NT2/D1 (cell line): Measurements from ENCODE around the gene ST8SIA6.

ENCODE experiments used
- DNase-seq: peaks from one replicate; pipeline ENCODE4 v3.0.0-alpha.2; 2011; ENCODE audit warnings: low read depth, low spot score
- H3K27me3 ChIP-seq: 2 replicates; pipeline ENCODE4 v1.6.0; 2011; ENCODE audit warnings: mild to moderate bottlenecking; ENCODE audit not compliant: insufficient read length, insufficient read depth
- H3K36me3 ChIP-seq: 2 replicates; pipeline ENCODE4 v1.6.1; 2011; ENCODE audit warnings: mild to moderate bottlenecking, low read length, mixed read lengths; ENCODE audit not compliant: insufficient read depth, insufficient read length
- H3K4me1 ChIP-seq: 2 replicates; pipeline ENCODE4 v1.5.1; 2011; ENCODE audit not compliant: insufficient read depth, insufficient read length
- H3K4me3 ChIP-seq: 2 replicates; pipeline ENCODE4 v1.5.1; 2011; ENCODE audit warnings: low read depth; ENCODE audit not compliant: insufficient read length
- H3K9ac ChIP-seq: 2 replicates; pipeline ENCODE4 v1.6.0; 2011; ENCODE audit warnings: low read depth; ENCODE audit not compliant: insufficient read length
- H3K9me3 ChIP-seq: 2 replicates; pipeline ENCODE4 v1.5.1; 2011; ENCODE audit warnings: mild to moderate bottlenecking, low read length; ENCODE audit not compliant: insufficient read depth
- SUZ12 ChIP-seq: IDR thresholded peaks from 2 replicates; pipeline ENCODE4 v1.6.1; 2011; ENCODE audit not compliant: insufficient read length, insufficient read depth; ENCODE audit errors: extremely low read depth
- YY1 ChIP-seq: IDR thresholded peaks from 2 replicates; pipeline ENCODE4 v1.6.1; 2011; ENCODE audit not compliant: insufficient read length, insufficient read depth
- ZNF274 ChIP-seq: IDR thresholded peaks from 2 replicates; pipeline ENCODE4 v1.6.1; 2011; ENCODE audit warnings: mild to moderate bottlenecking, low read depth, low read length

ST8SIA6 gene

DNA sequence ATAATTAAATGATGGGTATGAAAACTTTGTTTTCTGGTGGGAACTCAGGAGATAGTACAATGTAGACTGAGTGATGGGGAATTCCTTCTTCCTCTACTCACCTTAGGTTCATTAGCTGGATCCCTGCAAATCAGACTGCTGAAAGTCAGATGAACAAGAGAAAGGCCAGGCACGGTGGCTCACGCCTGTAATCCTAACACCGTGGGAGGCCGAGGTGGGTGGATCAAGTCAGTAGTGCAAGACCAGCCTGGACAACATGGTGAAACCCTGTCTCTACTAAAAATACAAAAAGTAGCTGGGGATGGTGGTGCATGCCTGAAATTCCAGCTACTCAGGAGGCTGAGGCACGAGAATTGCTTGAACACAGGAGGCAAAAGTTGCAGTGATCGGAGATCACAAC is 28.7 kb upstream of the ST8SIA6 start:
- no peak for DNase-seq
- H3K4me1 ChIP-seq: no peaks in the 10 kb centered on the region
- TF ChIP-seq SUZ12: no peak
- TF ChIP-seq ZNF274: no peak
- no peak for TF ChIP-seq YY1
- peaks cover 11% of the 10 kb centered on the region; the same call in 1 of the 2 replicates for H3K9me3 ChIP-seq
- no peaks in the 10 kb centered on the region for H3K27me3 ChIP-seq
- no peak overlapping the region for H3K4me3 ChIP-seq
- no peak overlapping the region for H3K9ac ChIP-seq
- H3K36me3 ChIP-seq: no peaks in the 10 kb centered on the region

GRCh38 chr10:17479822-17480221 is 25.4 kb upstream of the ST8SIA6 start:
- no peak for TF ChIP-seq ZNF274
- no peak for TF ChIP-seq YY1
- TF ChIP-seq SUZ12: no peak
- Histone ChIP-seq H3K36me3 (no peaks in the 10 kb centered on the region), H3K27me3 (no peaks in the 10 kb centered on the region), H3K4me3 (no peak overlapping the region), H3K4me1 (no peaks in the 10 kb centered on the region), H3K9ac (no peak overlapping the region), H3K9me3 (peaks cover 11% of the 10 kb centered on the region; the same call in 1 of the 2 replicates)
- DNase-seq: no peak

DNA sequence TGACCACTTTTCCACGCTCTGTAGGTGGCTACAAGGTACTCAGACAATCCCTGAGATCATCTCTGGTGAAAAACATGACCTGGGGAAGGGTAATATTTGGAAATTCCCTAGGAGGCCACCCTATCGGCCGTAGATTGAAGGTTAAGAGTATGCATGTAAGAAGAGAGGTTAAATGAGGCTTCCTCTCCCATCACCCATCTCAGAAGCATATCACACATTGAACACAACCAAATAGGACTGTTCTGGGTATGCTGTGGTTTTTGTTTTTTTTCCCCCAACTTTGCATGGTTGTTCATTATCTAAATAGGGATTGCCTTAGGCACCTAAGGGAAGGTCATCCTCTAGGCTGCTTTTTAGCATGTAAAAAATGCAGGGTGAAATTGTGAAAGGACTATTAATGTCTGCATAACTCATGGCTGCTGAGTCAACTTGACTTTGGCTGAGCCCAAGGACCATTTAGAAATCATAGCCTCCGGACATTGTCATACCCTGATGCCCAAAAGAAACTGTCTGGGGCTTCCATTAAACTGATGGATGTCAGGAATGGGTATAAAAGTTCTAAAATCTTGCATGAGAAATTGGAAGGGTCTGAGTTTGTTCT is 24.7 kb upstream of the ST8SIA6 start:
- Histone ChIP-seq H3K36me3 (no peaks in the 10 kb centered on the region), H3K4me3 (no peak overlapping the region), H3K9ac (no peak overlapping the region), H3K9me3 (peaks cover 11% of the 10 kb centered on the region; the same call in 1 of the 2 replicates), H3K4me1 (no peaks in the 10 kb centered on the region), H3K27me3 (no peaks in the 10 kb centered on the region)
- TF ChIP-seq SUZ12 (no peak), ZNF274 (no peak), YY1 (no peak)
- DNase-seq: no peak

- Histone ChIP-seq H3K4me3 (no peak overlapping the region), H3K36me3 (no peaks in the 10 kb centered on the region), H3K9ac (no peak overlapping the region), H3K9me3 (peaks cover 2% of the 10 kb centered on the region; the same call in 1 of the 2 replicates), H3K4me1 (no peaks in the 10 kb centered on the region), H3K27me3 (no peaks in the 10 kb centered on the region)
- TF ChIP-seq SUZ12: no peak
- TF ChIP-seq ZNF274: no peak
- no peak for TF ChIP-seq YY1
- DNase-seq: no peak
Measured at GRCh38 chr10:17476073-17476472, 21.7 kb upstream of the ST8SIA6 start.

GRCh38 chr10:17475661-17476060 is 21.3 kb upstream of the ST8SIA6 start:
- H3K4me3 ChIP-seq: no peak overlapping the region
- no peak for TF ChIP-seq ZNF274
- TF ChIP-seq YY1: no peak
- no peak for TF ChIP-seq SUZ12
- H3K9me3 ChIP-seq: no peaks in the 10 kb centered on the region
- H3K36me3 ChIP-seq: no peaks in the 10 kb centered on the region
- no peak for DNase-seq
- no peaks in the 10 kb centered on the region for H3K4me1 ChIP-seq
- no peaks in the 10 kb centered on the region for H3K27me3 ChIP-seq
- no peak overlapping the region for H3K9ac ChIP-seq

- Histone ChIP-seq H3K9ac (no peak overlapping the region), H3K27me3 (no peaks in the 10 kb centered on the region), H3K36me3 (no peaks in the 10 kb centered on the region), H3K4me3 (no peak overlapping the region), H3K4me1 (no peaks in the 10 kb centered on the region), H3K9me3 (peaks cover 5% of the 10 kb centered on the region; the same call in 1 of the 2 replicates)
- no peak for DNase-seq
- no peak for TF ChIP-seq ZNF274
- no peak for TF ChIP-seq YY1
- TF ChIP-seq SUZ12: no peak
Measured at GRCh38 chr10:17474595-17475323, 20.4 kb upstream of the ST8SIA6 start.

GRCh38 chr10:17473228-17473950 is 19.0 kb upstream of the ST8SIA6 start:
- TF ChIP-seq SUZ12: no peak
- TF ChIP-seq ZNF274: no peak
- TF ChIP-seq YY1: no peak
- Histone ChIP-seq H3K4me1 (no peaks in the 10 kb centered on the region), H3K4me3 (no peak overlapping the region), H3K36me3 (no peaks in the 10 kb centered on the region), H3K9me3 (peaks cover 5% of the 10 kb centered on the region; the same call in 1 of the 2 replicates), H3K9ac (no peak overlapping the region), H3K27me3 (no peaks in the 10 kb centered on the region)
- DNase-seq: no peak
